ENCODE measurements around the gene PFKP. TPM values are rescaled to one million over a fixed set of nuclear protein-coding genes. Genes with fewer than 3 reads are reported as not detected.

The PFKP gene
- total RNA-seq, 1 donor from 2014 or later: 23.5 TPM

DNA sequence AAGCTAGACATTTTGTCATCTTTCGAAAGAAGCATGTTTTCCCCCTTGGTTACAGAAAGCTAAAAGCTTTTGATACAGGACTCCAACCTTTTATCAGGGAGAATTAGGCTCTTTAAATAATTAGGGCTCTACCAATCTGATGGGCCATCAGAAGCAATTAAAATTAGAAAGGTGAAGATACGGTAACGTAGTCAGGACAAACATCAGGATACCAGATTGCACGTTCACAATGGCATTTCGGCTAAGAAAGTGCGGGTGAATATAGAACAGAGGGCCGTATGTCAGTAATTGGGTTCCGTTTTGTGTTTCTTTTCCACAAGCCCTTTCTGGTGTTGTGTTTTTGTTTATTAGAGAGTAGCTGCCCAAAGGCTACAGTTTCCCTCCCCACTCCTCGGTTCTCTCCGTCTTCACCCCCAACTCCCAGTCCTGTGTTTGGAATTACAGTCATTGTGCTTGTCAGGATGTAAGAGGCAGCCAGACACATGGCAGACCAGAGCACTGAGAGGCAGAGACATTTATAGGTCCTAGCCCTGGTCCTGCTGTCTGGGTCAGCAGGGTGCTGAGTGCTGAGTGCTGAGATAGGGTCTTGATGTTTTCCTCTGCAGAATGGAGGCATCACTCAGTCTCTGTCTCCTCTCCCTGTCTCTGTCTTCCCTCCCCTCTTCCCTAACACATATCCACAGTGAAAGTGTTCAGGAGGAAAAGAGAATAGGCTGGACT is 5.5 kb downstream of the PFKP start:
- H3K9me3 ChIP-seq: no peaks in the 10 kb centered on the region
- ATAC-seq: no peak
- H3K4me3 ChIP-seq: no peak overlapping the region
- peaks cover 9% of the 10 kb centered on the region for H3K27me3 ChIP-seq (ENCODE audit: low read depth)
- TF ChIP-seq, protein P1, sequence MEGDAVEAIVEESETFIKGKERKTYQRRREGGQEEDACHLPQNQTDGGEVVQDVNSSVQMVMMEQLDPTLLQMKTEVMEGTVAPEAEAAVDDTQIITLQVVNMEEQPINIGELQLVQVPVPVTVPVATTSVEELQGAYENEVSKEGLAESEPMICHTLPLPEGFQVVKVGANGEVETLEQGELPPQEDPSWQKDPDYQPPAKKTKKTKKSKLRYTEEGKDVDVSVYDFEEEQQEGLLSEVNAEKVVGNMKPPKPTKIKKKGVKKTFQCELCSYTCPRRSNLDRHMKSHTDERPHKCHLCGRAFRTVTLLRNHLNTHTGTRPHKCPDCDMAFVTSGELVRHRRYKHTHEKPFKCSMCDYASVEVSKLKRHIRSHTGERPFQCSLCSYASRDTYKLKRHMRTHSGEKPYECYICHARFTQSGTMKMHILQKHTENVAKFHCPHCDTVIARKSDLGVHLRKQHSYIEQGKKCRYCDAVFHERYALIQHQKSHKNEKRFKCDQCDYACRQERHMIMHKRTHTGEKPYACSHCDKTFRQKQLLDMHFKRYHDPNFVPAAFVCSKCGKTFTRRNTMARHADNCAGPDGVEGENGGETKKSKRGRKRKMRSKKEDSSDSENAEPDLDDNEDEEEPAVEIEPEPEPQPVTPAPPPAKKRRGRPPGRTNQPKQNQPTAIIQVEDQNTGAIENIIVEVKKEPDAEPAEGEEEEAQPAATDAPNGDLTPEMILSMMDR (IDR thresholded peaks at IDR 0.05): no peak
- no peaks in the 10 kb centered on the region for H3K36me3 ChIP-seq
- no peak overlapping the region for H3K27ac ChIP-seq
- H3K4me1 ChIP-seq: peaks cover 5% of the 10 kb centered on the region
- intact Hi-C loops (cut with DNase I): no loop called here
- no peak for DNase-seq

DNA sequence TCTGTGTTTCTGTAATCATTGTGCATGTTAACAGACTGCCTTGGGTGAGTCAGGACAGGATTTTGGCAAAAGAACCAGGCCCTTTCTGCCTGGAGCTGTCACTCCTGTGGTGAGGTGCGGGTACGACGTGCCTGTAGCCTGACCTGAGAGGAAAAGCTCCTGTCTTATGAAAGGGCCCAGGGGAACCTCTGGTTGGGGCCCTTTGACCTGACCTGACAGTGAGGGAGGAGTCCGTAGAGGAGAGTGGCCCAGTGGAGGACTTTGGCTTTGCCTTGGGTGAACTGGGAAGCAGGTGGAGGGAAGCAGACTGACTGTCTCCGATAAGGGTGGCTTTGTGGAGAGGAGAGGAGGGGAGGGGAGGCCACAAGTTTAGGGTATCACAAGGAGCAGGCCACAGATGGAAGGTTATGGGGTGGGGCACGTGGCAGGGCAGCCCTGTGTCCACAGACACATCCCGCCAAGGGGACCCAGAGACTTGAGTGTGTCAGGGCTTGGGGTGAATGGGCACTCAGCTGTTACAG is 6.9 kb downstream of the PFKP start:
- peaks cover 4% of the 10 kb centered on the region for H3K4me1 ChIP-seq
- no peaks in the 10 kb centered on the region for H3K36me3 ChIP-seq
- TF ChIP-seq, protein P1 (IDR thresholded peaks at IDR 0.05): no peak
- DNase-seq (no peak), ATAC-seq (no peak)
- no peaks in the 10 kb centered on the region for H3K9me3 ChIP-seq
- no peak overlapping the region for H3K4me3 ChIP-seq
- peaks cover 8% of the 10 kb centered on the region for H3K27me3 ChIP-seq (ENCODE audit: low read depth)
- no peak overlapping the region for H3K27ac ChIP-seq
- intact Hi-C loops (cut with DNase I): no loop called here

DNA sequence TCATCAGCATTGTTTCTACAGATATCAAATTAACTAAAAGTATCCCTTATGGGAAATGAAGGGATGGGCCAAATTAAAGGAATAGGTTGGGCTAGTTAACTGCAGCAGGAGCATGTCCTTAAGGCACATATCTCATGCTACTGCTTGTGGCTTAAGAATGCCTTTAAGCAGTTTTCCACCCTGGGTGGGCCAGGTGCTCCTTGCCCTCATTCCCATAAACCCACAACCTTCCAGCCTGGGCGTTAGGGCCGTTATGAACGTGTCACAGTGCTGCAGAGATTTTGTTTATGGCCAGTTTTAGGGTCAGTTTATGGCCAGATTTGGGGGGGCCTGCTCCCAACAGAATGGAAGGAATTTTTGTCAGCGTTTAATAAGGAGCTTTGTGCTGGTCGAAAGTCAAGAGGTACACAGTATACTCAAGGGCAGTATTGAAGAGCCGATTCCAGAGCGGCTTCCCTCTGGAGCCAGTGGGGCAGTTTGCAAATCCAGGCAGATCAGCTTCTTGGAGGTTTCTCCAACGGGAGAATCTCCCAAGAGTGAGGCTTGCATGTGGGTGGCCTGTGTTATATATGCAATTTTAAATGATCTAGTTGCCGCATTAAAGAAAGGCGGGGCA is 7.7 kb downstream of the PFKP start:
- DNase-seq (no peak), ATAC-seq (no peak)
- TF ChIP-seq, protein P1 (IDR thresholded peaks at IDR 0.05): no peak
- H3K27me3 ChIP-seq (ENCODE audit: low read depth): no peaks in the 10 kb centered on the region
- no peaks in the 10 kb centered on the region for H3K36me3 ChIP-seq
- H3K9me3 ChIP-seq: no peaks in the 10 kb centered on the region
- no peak overlapping the region for H3K4me3 ChIP-seq
- intact Hi-C loops (cut with DNase I): no loop called here
- H3K27ac ChIP-seq: no peak overlapping the region
- H3K4me1 ChIP-seq: no peaks in the 10 kb centered on the region

DNA sequence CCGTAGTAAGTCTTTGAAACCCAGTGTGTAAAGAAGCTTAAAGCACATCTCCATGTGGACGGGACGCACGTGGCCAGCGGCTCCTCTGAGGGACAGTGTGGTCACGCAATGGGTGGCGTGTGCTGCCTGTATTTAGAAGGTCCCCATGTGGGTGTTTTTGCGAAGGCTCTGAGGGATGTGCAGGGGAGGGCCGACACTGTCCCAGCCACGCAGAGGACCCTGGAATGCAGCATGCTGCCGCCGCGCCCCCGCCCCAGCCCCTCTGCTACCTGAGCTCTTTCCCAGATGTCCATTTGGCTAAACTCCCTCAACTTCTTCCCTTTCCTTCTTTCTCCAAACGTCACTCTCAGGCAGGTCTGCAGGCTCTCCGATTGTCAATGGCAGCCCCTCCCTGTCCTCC is 8.8 kb downstream of the PFKP start:
- Histone ChIP-seq H3K36me3 (no peaks in the 10 kb centered on the region), H3K4me3 (no peak overlapping the region), H3K4me1 (no peaks in the 10 kb centered on the region), H3K27ac (no peak overlapping the region), H3K9me3 (no peaks in the 10 kb centered on the region), H3K27me3 (ENCODE audit: low read depth) (no peaks in the 10 kb centered on the region)
- intact Hi-C loops (cut with DNase I): no loop called here
- no peak for ATAC-seq
- TF ChIP-seq, protein P1 (IDR thresholded peaks at IDR 0.05): no peak
- no peak for DNase-seq

- H3K36me3 ChIP-seq: no peaks in the 10 kb centered on the region
- no peaks in the 10 kb centered on the region for H3K27me3 ChIP-seq (ENCODE audit: low read depth)
- H3K27ac ChIP-seq: no peak overlapping the region
- ATAC-seq: no peak
- H3K4me3 ChIP-seq: no peak overlapping the region
- intact Hi-C loops (cut with DNase I): no loop called here
- no peaks in the 10 kb centered on the region for H3K9me3 ChIP-seq
- no peak for DNase-seq
- H3K4me1 ChIP-seq: no peaks in the 10 kb centered on the region
- TF ChIP-seq, protein P1 (IDR thresholded peaks at IDR 0.05): no peak
These were observed 10.2 kb downstream of the PFKP start for GRCh38 chr10:3077509-3077908.

Data from lower lobe of right lung (tissue), 2 donors.